T1000 (cell line): Measurements from ENCODE around the gene USP49.
A peak's percentile ranks its signal among the peaks of the same experiment; 100 is the strongest.
"Not testable (repeated sequence)": the region's sequence is repeated elsewhere in the genome, so short reads cannot be mapped to it uniquely, and the experiment has no call there.

ENCODE experiments used
- DNase-seq: peaks from one replicate; lab custom pipeline; 2025; ENCODE audit warnings: mixed read lengths; lab: John Stamatoyannopoulos, UW

USP49 gene

DNA sequence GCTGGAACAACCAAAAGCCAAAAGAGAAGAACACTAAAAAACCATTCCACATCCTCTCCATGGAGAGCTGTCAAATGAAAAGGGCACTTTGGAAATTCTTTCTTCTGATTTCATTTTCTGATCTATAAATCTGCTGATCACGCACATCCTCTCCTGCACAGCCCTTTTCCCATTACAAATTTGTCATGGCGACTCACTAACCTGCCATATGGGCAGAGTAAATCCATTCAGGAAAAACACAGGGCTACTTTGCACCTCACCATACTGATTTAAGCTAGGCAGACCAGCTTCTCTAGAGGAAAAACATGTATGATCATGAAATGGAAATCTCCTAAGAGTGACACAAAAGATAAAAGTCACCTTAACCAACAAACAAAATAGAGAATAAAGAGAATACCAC, 81.7 kb downstream of the USP49 start:
- DNase-seq, result no peak

- DNase-seq, result not testable (repeated sequence)
Measured at GRCh38 chr6:41811946-41812345, 83.2 kb downstream of the USP49 start.

DNA sequence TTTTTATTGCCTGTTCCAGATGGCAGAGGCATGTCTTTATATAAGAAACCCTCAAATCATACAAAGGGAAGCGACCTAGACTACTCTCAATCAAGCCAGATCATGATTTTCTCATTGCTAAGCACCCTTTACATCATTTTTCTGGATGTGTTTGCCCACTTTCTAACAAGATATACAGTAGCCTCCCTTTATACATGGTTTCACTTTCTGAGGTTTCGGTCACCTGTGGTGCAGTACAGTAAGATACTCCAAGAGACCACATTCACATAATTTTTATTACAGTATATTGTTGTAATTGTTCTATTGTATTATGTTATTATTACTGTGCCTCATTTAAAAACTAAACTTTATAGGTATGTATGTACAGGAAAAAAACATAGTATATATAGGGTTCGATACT, 84.1 kb downstream of the USP49 start:
- no peak for DNase-seq

DNA sequence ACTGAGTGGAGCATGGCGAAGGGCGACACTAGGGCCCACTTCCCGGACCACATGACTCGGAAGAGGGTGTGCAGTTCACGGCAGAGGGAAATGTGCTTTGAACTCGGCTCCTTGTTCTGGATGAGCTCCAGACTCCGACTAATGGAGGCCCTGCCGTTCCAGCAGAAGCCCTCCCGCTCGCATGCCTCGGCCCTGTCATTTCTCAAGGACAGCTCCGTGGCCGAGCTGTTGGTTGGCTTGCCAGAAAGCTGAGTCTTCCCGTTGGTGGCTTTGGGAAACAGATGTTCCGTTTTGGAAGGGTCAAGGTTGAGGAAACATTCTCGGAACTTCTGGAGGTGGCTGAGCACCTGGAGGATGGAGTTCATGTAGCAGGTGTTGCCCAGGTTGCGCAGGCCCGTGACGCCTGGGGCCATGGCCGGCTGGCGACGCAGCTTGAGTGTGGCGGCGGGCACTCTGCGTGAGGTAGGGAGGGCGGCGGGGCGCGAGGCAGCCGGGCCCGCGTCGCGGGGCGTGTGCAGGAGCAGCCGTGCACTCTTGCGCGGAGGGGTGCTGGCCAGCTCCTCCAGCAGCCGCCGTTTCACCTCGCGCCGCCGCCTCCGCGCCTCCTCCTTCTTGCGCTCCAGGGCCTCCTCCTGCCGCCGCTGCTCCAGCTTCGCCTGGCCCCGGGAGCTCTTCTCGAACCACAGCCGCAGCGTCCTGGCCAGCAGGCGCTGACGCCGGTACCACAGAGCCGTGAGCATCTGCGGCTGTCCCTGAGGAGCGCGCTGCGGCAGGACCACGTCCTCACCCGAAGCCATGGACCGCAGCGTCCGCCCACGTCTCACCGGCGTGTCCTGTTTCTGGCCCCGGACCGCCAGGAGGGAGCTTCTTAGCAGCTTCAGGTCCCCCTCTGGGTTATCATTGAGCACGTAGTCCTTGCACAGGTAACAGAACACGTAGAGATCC, 89.1 kb downstream of the USP49 start:
- DNase-seq, result no peak

DNA sequence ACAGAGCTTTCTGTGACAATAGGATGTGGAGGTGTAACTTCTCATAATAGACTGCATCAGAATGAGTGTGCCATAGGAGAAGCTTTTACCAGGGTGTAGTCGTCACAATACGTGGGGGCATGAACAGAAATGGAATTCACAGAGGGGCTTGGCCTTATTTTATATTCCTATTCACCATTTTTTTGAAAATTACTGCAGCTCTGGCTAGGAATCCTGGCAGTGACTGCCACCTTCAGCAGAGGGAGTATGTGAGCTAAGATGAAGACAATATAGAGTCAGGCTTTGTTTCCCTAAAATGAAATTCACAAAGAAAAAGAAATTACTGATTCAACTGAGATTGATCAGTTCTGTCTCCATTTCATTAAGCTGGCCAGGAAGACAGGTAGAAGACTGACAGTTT, 93.8 kb downstream of the USP49 start:
- DNase-seq, result no peak

DNA sequence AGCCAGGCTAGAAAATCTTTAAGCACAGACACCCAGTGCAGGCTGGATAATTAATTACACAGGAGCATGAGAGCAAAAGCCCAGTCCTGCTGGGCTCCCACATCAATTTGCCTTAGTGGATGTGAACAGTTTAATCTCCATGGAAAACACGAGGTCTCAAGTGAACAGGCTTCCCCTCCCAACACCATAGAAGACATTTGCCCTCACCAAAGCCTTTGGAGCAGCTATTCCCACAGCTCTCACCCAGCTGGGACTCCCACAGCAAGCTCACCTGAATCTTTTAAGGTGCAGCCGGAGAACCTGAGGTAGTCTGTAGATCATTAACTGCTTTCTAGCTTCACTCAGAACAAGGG, 95.6 kb downstream of the USP49 start:
- DNase-seq, result no peak

GRCh38 chr6:41798901-41799558, 96.1 kb downstream of the USP49 start:
- DNase-seq, result no peak

DNA sequence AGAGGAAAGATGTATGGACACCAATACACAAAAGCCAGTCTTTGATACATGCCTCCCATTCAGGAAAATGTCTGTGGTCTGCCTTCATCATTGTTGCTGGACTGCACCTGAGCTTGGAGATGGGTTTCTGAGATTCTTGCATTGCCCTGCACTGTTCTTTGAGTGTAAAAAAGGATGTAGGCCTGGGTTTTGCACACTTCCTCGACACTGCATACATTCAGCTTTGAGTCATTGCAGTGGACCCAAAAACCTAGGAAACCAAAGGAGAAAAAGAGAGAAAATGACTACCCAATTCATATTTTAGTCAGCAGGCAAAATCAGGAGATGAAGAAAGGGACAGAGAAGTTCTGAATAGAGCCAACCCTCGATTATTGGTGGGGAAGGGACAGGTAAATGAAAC, 98.7 kb downstream of the USP49 start:
- no peak for DNase-seq

- DNase-seq, result no peak
Measured at GRCh38 chr6:41791984-41792383, 103.2 kb downstream of the USP49 start.

GRCh38 chr6:41791305-41791704, 103.9 kb downstream of the USP49 start:
- no peak for DNase-seq

- DNase-seq, result no peak
Measured at GRCh38 chr6:41790045-41790444, 105.1 kb downstream of the USP49 start.

DNA sequence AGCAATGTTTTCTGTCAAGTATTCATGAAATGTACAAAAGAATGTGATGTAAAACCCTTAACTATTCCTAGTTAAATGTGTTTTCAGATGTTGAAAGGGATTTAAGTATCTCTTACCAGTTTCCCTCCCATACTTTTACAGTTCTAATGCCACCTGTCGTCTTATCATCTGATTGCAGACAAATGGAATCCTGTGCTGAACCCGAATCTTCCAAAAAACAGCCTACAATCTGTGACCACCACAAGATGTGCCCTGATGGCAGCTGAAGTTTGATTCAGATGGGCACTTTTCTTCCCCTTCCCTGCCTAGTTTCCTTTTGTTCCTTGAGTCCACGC, 105.8 kb downstream of the USP49 start:
- no peak for DNase-seq

- peak; percentile 88 for DNase-seq
Measured at GRCh38 chr6:41787219-41787917, 107.8 kb downstream of the USP49 start, which contains the start of gene TOMM6. Gene TOMM6, plus strand, starts transcription at chr6:41787694. Its CDS starts 4 bp downstream, at chr6:41787698.

DNA sequence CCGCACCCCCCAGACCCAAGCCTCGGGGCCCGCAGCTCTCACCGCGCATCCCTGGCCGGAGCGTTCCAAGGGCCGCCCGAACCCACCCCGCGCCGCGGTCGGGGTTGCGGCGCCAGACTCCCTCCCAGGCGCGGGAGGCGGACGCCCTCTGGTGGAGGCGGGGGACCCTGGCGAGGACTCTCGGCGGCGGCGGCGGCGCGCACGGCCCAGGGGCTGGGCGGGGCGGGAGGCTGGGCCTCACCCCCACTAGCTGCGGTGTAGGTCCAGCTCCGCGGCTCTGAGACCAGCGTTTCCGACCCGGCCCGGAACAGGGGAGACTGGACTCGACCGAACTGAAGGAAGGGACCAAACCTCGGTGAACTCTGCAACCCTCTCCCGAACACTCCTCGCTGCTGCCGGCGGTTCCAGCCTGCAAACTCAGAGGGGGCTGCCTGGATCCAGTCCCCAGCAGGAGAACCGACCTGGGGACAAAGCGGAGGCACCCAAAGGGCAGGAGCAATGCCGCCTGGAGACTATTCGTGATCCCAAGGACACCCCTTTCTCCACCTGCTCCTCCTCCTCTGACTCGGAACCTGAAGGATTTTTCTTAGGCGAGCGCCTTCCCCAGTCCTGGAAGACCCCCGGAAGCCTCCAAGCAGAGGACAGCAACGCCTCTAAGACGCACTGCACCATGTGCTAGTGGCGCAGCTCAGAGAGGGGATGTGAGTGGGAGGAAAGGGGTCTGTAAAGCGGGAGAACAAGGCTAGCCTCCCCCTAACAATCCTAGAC, 108.5 kb downstream of the USP49 start:
- peak; percentile 75 for DNase-seq

GRCh38 chr6:41785689-41786450, 109.3 kb downstream of the USP49 start:
- DNase-seq, result no peak

GRCh38 chr6:41785254-41785653, 109.9 kb downstream of the USP49 start:
- DNase-seq, result no peak

- no peak for DNase-seq
Measured at GRCh38 chr6:41784581-41785171, 110.5 kb downstream of the USP49 start.

DNA sequence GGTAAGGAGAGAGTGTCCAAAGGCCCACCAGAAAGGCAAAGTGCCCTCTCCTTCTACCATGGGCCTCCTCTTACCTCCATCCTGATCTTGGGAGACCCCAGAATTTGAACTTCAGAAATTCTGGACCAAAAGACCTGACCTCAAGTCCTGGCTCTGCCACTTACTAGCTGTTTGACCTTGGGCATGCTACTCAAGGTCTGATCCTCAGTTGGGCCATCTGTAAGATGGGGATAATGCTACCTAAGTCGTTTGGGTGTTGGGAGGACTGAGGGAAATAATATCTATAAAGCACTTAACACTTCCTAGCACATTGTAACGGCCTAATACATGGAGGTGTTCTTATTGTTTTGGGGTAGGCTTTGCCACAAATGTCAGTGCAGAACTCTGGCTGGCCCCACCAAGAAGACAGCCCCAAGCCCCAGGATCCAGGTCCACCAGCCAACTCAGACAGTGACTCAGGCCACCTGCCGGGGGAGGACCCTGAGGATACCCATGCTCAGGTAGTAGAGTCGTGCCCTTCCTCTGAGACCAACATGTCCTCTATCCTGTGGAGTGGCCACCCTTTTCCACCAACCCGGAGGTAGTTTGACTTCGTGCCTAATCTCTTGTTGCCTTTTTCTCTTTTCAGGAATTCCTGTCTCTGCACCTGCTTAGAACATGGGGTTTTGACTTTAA, 111.9 kb downstream of the USP49 start:
- no peak for DNase-seq

DNA sequence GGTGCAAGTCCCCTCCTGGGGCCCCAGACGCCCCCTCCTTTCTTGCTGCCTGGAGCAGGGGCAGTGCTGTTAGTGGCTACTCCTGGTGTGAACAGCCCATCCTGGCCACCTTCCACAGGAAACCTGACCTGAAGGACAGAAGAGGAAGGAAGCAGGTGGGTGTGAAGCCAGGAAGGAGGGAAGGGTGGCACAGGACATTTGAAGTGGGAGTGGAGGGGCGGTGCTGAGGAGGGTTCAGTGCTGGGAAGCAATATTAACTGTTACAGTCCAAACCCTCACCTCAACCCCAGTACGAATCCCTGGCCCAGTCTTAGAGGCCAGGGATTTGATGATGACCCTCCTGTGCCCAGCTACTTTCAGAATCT, 113.8 kb downstream of the USP49 start:
- DNase-seq, result no peak
